ENCODE results near the gene ZBP1. TPM values are rescaled to one million over a fixed set of nuclear protein-coding genes. Genes with fewer than 3 reads are reported as not detected.

Gene ZBP1, protein sequence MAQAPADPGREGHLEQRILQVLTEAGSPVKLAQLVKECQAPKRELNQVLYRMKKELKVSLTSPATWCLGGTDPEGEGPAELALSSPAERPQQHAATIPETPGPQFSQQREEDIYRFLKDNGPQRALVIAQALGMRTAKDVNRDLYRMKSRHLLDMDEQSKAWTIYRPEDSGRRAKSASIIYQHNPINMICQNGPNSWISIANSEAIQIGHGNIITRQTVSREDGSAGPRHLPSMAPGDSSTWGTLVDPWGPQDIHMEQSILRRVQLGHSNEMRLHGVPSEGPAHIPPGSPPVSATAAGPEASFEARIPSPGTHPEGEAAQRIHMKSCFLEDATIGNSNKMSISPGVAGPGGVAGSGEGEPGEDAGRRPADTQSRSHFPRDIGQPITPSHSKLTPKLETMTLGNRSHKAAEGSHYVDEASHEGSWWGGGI
- under 1 TPM in 3 of 7 donors, not detected in 4; 0.23 to 0.50 (median 0.24) TPM for total RNA-seq
- under 1 TPM; 0.12 to 0.92 TPM for polyA plus RNA-seq
- long read RNA-seq, donor 1 = 0 reads
- long read RNA-seq, donor 2 = 0 reads
- long read RNA-seq, donor 3, partial matches to known transcripts = 0 of 1 reads
- long read RNA-seq, donor 3, other reads (novel, unspliced or antisense) = 0 of 1 reads

DNA sequence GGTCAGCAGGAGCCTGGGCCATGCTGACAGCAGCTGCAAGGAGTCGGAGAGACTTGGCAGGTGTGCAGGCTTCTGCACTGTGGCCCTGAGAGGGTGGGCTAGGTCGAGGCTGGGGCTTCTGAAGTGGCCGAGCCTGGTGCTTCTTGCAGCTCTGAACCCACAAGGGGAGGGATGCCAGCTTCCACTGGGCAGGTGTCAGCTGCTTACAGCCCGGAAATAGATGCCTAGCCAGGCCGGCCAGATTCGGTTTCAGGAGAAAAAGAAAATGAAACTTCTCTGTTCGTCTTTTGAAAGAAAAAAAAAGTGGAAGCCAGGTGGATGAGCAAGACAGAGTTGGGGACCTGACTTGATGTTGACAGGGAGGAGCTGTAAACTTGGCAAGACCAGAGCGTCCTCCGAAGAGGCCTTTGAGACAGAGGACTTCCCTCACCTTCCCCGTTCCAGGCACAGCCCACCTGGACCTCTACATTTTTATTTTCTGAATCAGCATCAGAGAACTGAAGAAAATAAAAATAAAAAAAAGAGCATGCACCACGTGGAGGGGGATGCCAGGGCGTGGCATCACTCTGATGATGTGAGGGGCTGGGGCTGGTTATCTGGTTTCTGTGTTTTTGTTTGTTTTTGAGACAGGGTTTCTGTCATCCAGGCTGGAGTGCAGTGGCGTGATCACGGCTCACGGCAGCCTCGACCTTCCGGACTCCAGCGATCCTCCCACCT is at the start of gene ZBP1:
TSS of gene ZBP1 (minus strand) at position 153 of the 717 bp plus-strand sequence. CDS start at position 22, 131 bp downstream.
- no peak for DNase-seq
- H3K27ac ChIP-seq = no peak within 1 kb of the TSS
- H3K4me1 ChIP-seq (ENCODE audit: insufficient read depth) = no peaks in the 10 kb centered on the region
- TF ChIP-seq, protein P1, sequence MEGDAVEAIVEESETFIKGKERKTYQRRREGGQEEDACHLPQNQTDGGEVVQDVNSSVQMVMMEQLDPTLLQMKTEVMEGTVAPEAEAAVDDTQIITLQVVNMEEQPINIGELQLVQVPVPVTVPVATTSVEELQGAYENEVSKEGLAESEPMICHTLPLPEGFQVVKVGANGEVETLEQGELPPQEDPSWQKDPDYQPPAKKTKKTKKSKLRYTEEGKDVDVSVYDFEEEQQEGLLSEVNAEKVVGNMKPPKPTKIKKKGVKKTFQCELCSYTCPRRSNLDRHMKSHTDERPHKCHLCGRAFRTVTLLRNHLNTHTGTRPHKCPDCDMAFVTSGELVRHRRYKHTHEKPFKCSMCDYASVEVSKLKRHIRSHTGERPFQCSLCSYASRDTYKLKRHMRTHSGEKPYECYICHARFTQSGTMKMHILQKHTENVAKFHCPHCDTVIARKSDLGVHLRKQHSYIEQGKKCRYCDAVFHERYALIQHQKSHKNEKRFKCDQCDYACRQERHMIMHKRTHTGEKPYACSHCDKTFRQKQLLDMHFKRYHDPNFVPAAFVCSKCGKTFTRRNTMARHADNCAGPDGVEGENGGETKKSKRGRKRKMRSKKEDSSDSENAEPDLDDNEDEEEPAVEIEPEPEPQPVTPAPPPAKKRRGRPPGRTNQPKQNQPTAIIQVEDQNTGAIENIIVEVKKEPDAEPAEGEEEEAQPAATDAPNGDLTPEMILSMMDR (IDR thresholded peaks at IDR 0.05) = no peak
- TF ChIP-seq POLR2A (IDR thresholded peaks at IDR 0.05) = no peak
- no peak for TF ChIP-seq EP300 (IDR thresholded peaks at IDR 0.05)
- no peaks in the 10 kb centered on the region for H3K9me3 ChIP-seq
- WGBS, 3 donors = 63 to 69% (median 66%) methylated on average over 18 of the region's 18 CpGs
- H3K4me3 ChIP-seq = no peak within 1 kb of the TSS
- intact Hi-C loops (cut with DNase I) = no loop called here
- H3K36me3 ChIP-seq = no peaks in the 10 kb centered on the region
- no peaks in the 10 kb centered on the region for H3K27me3 ChIP-seq

DNA sequence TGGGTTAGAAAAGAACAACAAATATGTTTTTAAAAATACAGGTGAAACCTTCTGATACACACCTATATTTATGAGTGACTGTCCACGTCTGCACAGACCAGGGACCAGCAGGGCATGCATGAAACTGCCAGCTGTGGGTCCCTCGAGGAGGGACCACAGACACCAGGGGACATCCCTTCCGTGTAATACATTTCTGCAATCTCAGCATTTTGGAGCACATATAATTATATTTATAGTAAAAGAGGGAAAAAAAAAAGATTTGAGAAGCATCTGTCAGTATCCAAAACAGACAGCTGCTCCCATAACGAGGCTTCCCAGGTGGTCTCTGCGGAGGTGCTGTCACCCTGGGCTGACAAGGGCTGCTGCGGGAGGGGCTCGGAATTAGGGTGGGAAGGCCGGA is 49.4 kb upstream of the ZBP1 start:
- no peak for TF ChIP-seq EP300 (IDR thresholded peaks at IDR 0.05)
- TF ChIP-seq, protein P1 (IDR thresholded peaks at IDR 0.05) = no peak
- no peak for TF ChIP-seq POLR2A (IDR thresholded peaks at IDR 0.05)
- H3K4me1 ChIP-seq (ENCODE audit: insufficient read depth) = peaks cover 6% of the 10 kb centered on the region
- no peak overlapping the region for H3K27ac ChIP-seq
- no peak overlapping the region for H3K4me3 ChIP-seq
- H3K27me3 ChIP-seq = no peaks in the 10 kb centered on the region
- H3K36me3 ChIP-seq = no peaks in the 10 kb centered on the region
- DNase-seq = no peak
- no peaks in the 10 kb centered on the region for H3K9me3 ChIP-seq
- intact Hi-C loops (cut with DNase I) = no loop called here
- WGBS, 3 donors = 90 to 93% (median 93%) methylated on average over 8 of the region's 8 CpGs

DNA sequence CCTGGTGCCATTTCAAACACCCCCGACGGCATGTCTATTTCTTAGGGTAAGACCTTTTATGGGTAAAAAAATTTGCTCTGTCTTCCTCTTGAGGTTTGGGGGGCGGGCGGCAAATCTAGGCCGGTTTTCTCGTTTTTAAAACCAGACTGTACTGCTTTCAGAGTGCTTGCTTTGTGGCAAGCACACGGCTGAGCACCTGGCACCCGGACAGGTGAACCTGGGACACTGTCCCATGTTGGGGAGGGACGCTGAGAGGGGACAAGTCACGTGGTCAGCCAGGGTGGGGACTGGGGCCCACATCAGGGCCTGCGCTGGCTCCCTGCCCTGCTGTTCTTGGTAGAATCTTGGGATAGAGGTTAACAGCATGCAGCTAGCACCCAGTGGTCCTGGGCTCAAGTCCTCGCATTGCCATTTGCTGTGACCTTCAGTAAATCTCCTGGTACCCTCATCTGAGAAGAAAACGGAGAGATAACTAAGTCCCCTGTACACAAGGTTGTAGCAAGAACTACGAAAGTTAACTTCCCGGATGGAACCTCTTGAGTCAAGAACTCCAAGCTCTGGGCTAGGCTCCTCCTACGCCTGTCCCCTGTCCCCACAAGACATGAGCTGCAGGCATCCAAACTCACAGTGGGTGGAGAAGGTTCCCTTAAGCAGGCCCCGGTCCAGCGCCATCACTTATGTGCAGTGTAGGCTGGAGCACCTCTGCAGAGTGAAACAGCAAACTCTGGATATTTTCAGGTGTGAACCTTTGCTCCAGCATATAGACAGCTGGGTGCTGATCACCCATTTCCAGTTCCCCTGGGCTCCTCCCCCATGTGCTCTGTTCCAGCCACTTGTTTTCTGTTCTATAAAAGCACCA is 47.9 kb upstream of the ZBP1 start:
- Histone ChIP-seq H3K4me3 (no peak overlapping the region), H3K27me3 (no peaks in the 10 kb centered on the region), H3K4me1 (ENCODE audit: insufficient read depth) (peaks cover 6% of the 10 kb centered on the region), H3K36me3 (no peaks in the 10 kb centered on the region), H3K9me3 (no peaks in the 10 kb centered on the region), H3K27ac (no peak overlapping the region)
- 81 to 84% (median 83%) methylated on average over 18 of the region's 18 CpGs for WGBS, 3 donors
- TF ChIP-seq, protein P1 (IDR thresholded peaks at IDR 0.05) = no peak
- TF ChIP-seq POLR2A (IDR thresholded peaks at IDR 0.05) (no peak), EP300 (IDR thresholded peaks at IDR 0.05) (no peak)
- intact Hi-C loops (cut with DNase I) = no loop called here
- no peak for DNase-seq

DNA sequence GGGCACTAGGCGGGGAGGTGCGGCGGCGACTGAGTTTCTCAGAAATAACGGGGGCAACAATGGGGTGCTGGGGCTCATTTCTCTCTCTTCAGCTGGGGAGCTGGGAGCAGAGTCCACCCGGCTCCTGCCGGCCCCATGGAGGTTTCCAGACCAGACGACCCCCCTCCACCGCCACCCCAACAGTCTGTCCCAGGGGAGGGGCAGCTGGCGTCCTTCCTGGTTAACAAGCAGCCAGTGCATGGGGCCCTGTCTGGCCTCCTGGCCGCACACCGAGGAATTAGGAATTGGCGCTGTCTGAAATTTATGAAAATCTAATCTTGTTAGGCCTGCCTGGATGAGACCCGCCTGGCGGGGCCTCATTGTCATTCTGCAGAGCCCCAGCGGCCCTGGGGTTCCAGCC is 47.2 kb upstream of the ZBP1 start:
- 76 to 79% (median 79%) methylated on average over 16 of the region's 16 CpGs for WGBS, 3 donors
- TF ChIP-seq EP300 (IDR thresholded peaks at IDR 0.05) = no peak
- TF ChIP-seq, protein P1 (IDR thresholded peaks at IDR 0.05) = no peak
- TF ChIP-seq POLR2A (IDR thresholded peaks at IDR 0.05) = no peak
- no peaks in the 10 kb centered on the region for H3K36me3 ChIP-seq
- peaks cover 2% of the 10 kb centered on the region for H3K4me1 ChIP-seq (ENCODE audit: insufficient read depth)
- H3K9me3 ChIP-seq = no peaks in the 10 kb centered on the region
- H3K27me3 ChIP-seq = no peaks in the 10 kb centered on the region
- no peak for DNase-seq
- no peak overlapping the region for H3K27ac ChIP-seq
- intact Hi-C loops (cut with DNase I) = no loop called here
- no peak overlapping the region for H3K4me3 ChIP-seq
